Astrocyte of the spinal cord (primary cell): Measurements from ENCODE around the gene ADCK2.
"Not testable (repeated sequence)": the region's sequence is repeated elsewhere in the genome, so short reads cannot be mapped to it uniquely, and the experiment has no call there.

Experiments
- DNase-seq: peaks from one replicate; pipeline ENCODE4 v3.0.0; 2011; ENCODE audit warnings: low read depth, low spot score
- H3K4me3 ChIP-seq: 2 replicates; pipeline ENCODE4 v1.5.1; 2011; ENCODE audit warnings: low read depth, mild to moderate bottlenecking, low read length, moderate library complexity
- in situ Hi-C: cut with HindIII; loops from 2 replicates; pipeline ENCODE4 v1.10.0; 2017; ENCODE audit warnings: low sequenced_read_pairs
- TF ChIP-seq, protein P1 (sequence below): IDR thresholded peaks from 2 replicates; pipeline ENCODE4 v1.5.1; 2012; ENCODE audit warnings: low read depth, mild to moderate bottlenecking, low read length, inconsistent platforms

ADCK2 gene

DNA sequence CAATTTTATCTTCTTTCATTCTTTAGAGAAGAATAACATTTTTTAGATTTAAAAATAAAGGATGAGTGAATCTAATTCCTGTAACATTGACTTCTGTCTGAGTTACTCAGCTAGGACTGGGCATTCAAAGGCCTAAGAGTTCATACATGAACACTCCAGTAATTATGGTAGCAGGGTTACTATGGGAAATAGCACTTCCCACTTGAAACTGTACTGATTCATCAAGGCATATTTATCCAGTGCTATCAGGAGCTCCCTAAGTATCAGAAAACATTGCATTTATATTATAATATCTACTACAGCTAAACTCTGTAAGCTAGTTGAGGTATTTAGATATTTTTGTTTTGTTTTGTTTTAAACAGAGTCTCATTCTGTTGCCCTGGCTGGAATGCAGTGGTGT is 65.5 kb downstream of the ADCK2 start:
- TF ChIP-seq, protein P1, sequence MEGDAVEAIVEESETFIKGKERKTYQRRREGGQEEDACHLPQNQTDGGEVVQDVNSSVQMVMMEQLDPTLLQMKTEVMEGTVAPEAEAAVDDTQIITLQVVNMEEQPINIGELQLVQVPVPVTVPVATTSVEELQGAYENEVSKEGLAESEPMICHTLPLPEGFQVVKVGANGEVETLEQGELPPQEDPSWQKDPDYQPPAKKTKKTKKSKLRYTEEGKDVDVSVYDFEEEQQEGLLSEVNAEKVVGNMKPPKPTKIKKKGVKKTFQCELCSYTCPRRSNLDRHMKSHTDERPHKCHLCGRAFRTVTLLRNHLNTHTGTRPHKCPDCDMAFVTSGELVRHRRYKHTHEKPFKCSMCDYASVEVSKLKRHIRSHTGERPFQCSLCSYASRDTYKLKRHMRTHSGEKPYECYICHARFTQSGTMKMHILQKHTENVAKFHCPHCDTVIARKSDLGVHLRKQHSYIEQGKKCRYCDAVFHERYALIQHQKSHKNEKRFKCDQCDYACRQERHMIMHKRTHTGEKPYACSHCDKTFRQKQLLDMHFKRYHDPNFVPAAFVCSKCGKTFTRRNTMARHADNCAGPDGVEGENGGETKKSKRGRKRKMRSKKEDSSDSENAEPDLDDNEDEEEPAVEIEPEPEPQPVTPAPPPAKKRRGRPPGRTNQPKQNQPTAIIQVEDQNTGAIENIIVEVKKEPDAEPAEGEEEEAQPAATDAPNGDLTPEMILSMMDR = no peak
- H3K4me3 ChIP-seq = no peak overlapping the region
- DNase-seq = no peak
- in situ Hi-C loops = no loop called here

DNA sequence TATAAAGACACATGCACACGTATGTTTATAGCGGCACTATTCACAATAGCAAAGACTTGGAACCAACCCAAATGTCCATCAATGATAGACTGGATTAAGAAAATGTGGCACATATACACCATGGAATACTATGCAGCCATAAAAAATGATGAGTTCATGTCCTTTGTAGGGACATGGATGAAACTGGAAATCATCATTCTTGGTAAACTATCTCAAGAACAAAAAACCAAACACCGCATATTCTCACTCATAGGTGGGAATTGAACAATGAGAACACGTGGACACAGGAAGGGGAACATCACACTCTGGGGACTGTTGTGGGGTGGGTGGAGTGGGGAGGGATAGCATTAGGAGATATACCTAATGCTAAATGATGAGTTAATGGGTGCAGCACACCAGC is 70.5 kb downstream of the ADCK2 start:
- H3K4me3 ChIP-seq, DNase-seq, in situ Hi-C loops: not testable (repeated sequence)

- in situ Hi-C loops = no loop called here
- no peak overlapping the region for H3K4me3 ChIP-seq
- TF ChIP-seq, protein P1 = no peak
- no peak for DNase-seq
Measured at GRCh38 chr7:140744005-140744404, 71.3 kb downstream of the ADCK2 start.
